ENCODE results near the gene MGAT3. TPM values are rescaled to one million over a fixed set of nuclear protein-coding genes. Genes with fewer than 3 reads are reported as not detected.

Gene MGAT3
- total and polyA plus RNA-seq, 2 of the 13 experiments (the other 11 are each of a cell fraction or from before 2014, with no cell fraction given), result 0.11 to 0.15 TPM

- TF ChIP-seq HNRNPL (IDR thresholded peaks at IDR 0.05; ENCODE audit: low read depth, low read length) (peak; percentile 90), YEATS4 (CRISPR knock-in tag; IDR thresholded peaks at IDR 0.05; ENCODE audit: borderline replicate concordance) (peak; percentile 17; the same call in 1 of the 2 replicates), SP5 (CRISPR knock-in tag; IDR thresholded peaks at IDR 0.05; ENCODE audit: borderline replicate concordance, low read depth) (peak; percentile 94), ZNF407 (CRISPR knock-in tag; IDR thresholded peaks at IDR 0.05; ENCODE audit: not compliant biosample characterization) (no peak), MTA1 (CRISPR knock-in tag; IDR thresholded peaks at IDR 0.05; ENCODE audit: borderline replicate concordance) (peak; percentile 88; the same call in 1 of the 2 replicates)
- TF ChIP-seq, protein P1, sequence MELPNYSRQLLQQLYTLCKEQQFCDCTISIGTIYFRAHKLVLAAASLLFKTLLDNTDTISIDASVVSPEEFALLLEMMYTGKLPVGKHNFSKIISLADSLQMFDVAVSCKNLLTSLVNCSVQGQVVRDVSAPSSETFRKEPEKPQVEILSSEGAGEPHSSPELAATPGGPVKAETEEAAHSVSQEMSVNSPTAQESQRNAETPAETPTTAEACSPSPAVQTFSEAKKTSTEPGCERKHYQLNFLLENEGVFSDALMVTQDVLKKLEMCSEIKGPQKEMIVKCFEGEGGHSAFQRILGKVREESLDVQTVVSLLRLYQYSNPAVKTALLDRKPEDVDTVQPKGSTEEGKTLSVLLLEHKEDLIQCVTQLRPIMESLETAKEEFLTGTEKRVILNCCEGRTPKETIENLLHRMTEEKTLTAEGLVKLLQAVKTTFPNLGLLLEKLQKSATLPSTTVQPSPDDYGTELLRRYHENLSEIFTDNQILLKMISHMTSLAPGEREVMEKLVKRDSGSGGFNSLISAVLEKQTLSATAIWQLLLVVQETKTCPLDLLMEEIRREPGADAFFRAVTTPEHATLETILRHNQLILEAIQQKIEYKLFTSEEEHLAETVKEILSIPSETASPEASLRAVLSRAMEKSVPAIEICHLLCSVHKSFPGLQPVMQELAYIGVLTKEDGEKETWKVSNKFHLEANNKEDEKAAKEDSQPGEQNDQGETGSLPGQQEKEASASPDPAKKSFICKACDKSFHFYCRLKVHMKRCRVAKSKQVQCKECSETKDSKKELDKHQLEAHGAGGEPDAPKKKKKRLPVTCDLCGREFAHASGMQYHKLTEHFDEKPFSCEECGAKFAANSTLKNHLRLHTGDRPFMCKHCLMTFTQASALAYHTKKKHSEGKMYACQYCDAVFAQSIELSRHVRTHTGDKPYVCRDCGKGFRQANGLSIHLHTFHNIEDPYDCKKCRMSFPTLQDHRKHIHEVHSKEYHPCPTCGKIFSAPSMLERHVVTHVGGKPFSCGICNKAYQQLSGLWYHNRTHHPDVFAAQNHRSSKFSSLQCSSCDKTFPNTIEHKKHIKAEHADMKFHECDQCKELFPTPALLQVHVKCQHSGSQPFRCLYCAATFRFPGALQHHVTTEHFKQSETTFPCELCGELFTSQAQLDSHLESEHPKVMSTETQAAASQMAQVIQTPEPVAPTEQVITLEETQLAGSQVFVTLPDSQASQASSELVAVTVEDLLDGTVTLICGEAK (IDR thresholded peaks at IDR 0.05), result no peak
- TF ChIP-seq, protein P1 (CRISPR knock-in tag; IDR thresholded peaks at IDR 0.05), result 0 out of 2 replicates have a peak, but pooled peaks have one; percentile 5
- TF ChIP-seq, protein P2, sequence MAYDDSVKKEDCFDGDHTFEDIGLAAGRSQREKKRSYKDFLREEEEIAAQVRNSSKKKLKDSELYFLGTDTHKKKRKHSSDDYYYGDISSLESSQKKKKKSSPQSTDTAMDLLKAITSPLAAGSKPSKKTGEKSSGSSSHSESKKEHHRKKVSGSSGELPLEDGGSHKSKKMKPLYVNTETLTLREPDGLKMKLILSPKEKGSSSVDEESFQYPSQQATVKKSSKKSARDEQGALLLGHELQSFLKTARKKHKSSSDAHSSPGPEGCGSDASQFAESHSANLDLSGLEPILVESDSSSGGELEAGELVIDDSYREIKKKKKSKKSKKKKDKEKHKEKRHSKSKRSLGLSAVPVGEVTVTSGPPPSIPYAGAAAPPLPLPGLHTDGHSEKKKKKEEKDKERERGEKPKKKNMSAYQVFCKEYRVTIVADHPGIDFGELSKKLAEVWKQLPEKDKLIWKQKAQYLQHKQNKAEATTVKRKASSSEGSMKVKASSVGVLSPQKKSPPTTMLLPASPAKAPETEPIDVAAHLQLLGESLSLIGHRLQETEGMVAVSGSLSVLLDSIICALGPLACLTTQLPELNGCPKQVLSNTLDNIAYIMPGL (CRISPR knock-in tag; IDR thresholded peaks at IDR 0.05; ENCODE audit: borderline replicate concordance in 1 of 2, low read depth in 1 of 2), result peak; percentile 28 to 55; a peak in 2 of 4 replicates
Observed at GRCh38 chr22:39469681-39470450, 13.1 kb downstream of the MGAT3 start (continued).
